Cardiac muscle cell (in vitro differentiated cells and primary cell): ENCODE measurements around the gene GABBR2. TPM values are rescaled to one million over a fixed set of nuclear protein-coding genes. Genes with fewer than 3 reads are reported as not detected.

Experiments
- DNase-seq, 2 donors: peaks; one replicate each; pipeline versions ENCODE4 v3.0.0 to v3.0.0-alpha.2; 2010 to 2017; ENCODE audit warnings: low read depth in 1 of 2, low spot score in 1 of 2
- H3K27ac ChIP-seq: fragments of 200-600 bp; sonication (generic); 2 replicates; pipeline ENCODE4 v1.5.1; 2016
- H3K27me3 ChIP-seq: fragments of 200-600 bp; sonication (generic); 2 replicates; pipeline ENCODE4 v1.6.0; 2016; ENCODE audit warnings: control low read depth
- H3K36me3 ChIP-seq: fragments of 200-600 bp; sonication (generic); 2 replicates; pipeline ENCODE4 v1.5.1; 2016; ENCODE audit warnings: control low read depth
- H3K4me1 ChIP-seq: fragments of 200-600 bp; sonication (generic); 2 replicates; pipeline ENCODE4 v1.8.1; 2017; ENCODE audit warnings: low read depth, mild to moderate bottlenecking, mixed run types
- H3K4me3 ChIP-seq: fragments of 200-600 bp; sonication (generic); 2 replicates; pipeline ENCODE4 v1.5.1; 2016; ENCODE audit warnings: mild to moderate bottlenecking
- H3K9me3 ChIP-seq: fragments of 200-600 bp; sonication (generic); 2 replicates; pipeline ENCODE4 v1.5.1; 2017; ENCODE audit warnings: low read depth, mild to moderate bottlenecking, control low read depth
- CTCF ChIP-seq: IDR thresholded peaks from 2 replicates; pipeline ENCODE4 v1.5.1; 2012; ENCODE audit warnings: low read depth, mild to moderate bottlenecking, low read length
- polyA plus RNA-seq: library from polyadenylated mRNA; unstranded; fragments of >200 nt; fragmentation: Nextera tagmentation; extraction: Ambion mirVana; gene quantifications from 2 replicates; pipeline ENCODE4 v1.2.1, GENCODE V29; 2016
- total RNA-seq: library from RNA; depleted of rRNA; stranded (reverse); fragments of >200 nt; gene quantifications from 2 replicates; pipeline ENCODE4 v1.2.3, GENCODE V29; 2016

The GABBR2 gene
- total and polyA plus RNA-seq, 2 experiments from 2014 or later, result 0.06 TPM; not detected in 1

- no peak for TF ChIP-seq CTCF
- H3K36me3 ChIP-seq, result no peaks in the 10 kb centered on the region
- H3K4me3 ChIP-seq, result no peak overlapping the region
- DNase-seq, result no peak
- H3K27ac ChIP-seq, result no peak overlapping the region
- H3K4me1 ChIP-seq, result no peaks in the 10 kb centered on the region
- H3K9me3 ChIP-seq, result no peaks in the 10 kb centered on the region
- no peaks in the 10 kb centered on the region for H3K27me3 ChIP-seq
These were observed 446.7 kb downstream of the GABBR2 start for GRCh38 chr9:98262056-98262455.

- Histone ChIP-seq H3K27me3 (no peaks in the 10 kb centered on the region), H3K36me3 (no peaks in the 10 kb centered on the region), H3K4me1 (no peaks in the 10 kb centered on the region), H3K4me3 (no peak overlapping the region), H3K27ac (no peak overlapping the region), H3K9me3 (no peaks in the 10 kb centered on the region)
- no peak for DNase-seq
- TF ChIP-seq CTCF, result no peak
These were observed 448.1 kb downstream of the GABBR2 start for GRCh38 chr9:98260635-98261034.

- Histone ChIP-seq H3K9me3 (no peaks in the 10 kb centered on the region), H3K4me3 (no peak overlapping the region), H3K4me1 (no peaks in the 10 kb centered on the region), H3K36me3 (no peaks in the 10 kb centered on the region), H3K27ac (no peak overlapping the region), H3K27me3 (no peaks in the 10 kb centered on the region)
- no peak for DNase-seq
- no peak for TF ChIP-seq CTCF
These were observed 448.9 kb downstream of the GABBR2 start for GRCh38 chr9:98259791-98260190.

- DNase-seq, result no peak
- Histone ChIP-seq H3K27me3 (no peaks in the 10 kb centered on the region), H3K4me1 (no peaks in the 10 kb centered on the region), H3K9me3 (no peaks in the 10 kb centered on the region), H3K4me3 (peak overlapping the region; percentile 80), H3K36me3 (no peaks in the 10 kb centered on the region), H3K27ac (peak overlapping the region; percentile 88)
- TF ChIP-seq CTCF, result no peak
These were observed 452.0 kb downstream of the GABBR2 start for GRCh38 chr9:98256756-98257155.

GRCh38 chr9:98255578-98256296, 453.0 kb downstream of the GABBR2 start, which contains the start of gene TBC1D2:
Gene TBC1D2 (minus strand): TSS chr9:98255649. CDS start chr9:98255541, 108 bp downstream.
- Histone ChIP-seq H3K4me3 (peak within 1 kb of the TSS; percentile 80), H3K9me3 (no peaks in the 10 kb centered on the region), H3K27me3 (no peaks in the 10 kb centered on the region), H3K4me1 (no peaks in the 10 kb centered on the region), H3K27ac (peak within 1 kb of the TSS; percentile 88), H3K36me3 (no peaks in the 10 kb centered on the region)
- peak; percentile 93 to 96 for DNase-seq
- peak; percentile 28 for TF ChIP-seq CTCF
